Naive thymus-derived CD8-positive, alpha-beta T cell (primary cell): ENCODE measurements around the gene TTC21A. TPM values are rescaled to one million over a fixed set of nuclear protein-coding genes. Genes with fewer than 3 reads are reported as not detected.

ENCODE experiments used
- ATAC-seq, 2 donors: fragments of 150-1000 bp; cut with Tn5 transposase in 1 of 2; sonication (Bioruptor Pico), chemical (Tn5 transposase) in 1 of 2; 1 replicate in 1 of 2; 2 replicates in 1 of 2; pipeline ENCODE4 v1.10.0; 2021; ENCODE audit warnings: mild to moderate bottlenecking in 2 of 2, moderate library complexity in 2 of 2
- POLR2A ChIA-PET: fragments of 350-600 bp; sonication (Branson Sonifier 250); formaldehyde crosslinking; loops from one replicate; lab custom pipeline; 2021; ENCODE audit warnings: antibody characterized with exemption; lab: Charles Lee
- DNase-seq, 10 donors: peaks; one replicate each; pipeline versions ENCODE4 v3.0.0 to v3.0.0-alpha.2; 2020 to 2022
- H3K27ac Mint-ChIP-seq, 10 donors: one replicate each; pipeline ENCODE4 v1.8.0; 2020 to 2022; ENCODE audit warnings: mild to moderate bottlenecking in 10 of 10, mixed read lengths in 10 of 10, moderate library complexity in 4 of 10, inconsistent platforms in 1 of 10
- H3K27me3 Mint-ChIP-seq, 5 donors: one replicate each; pipeline ENCODE4 v1.8.0; 2021 to 2022; ENCODE audit warnings: mixed read lengths in 5 of 5
- H3K36me3 Mint-ChIP-seq, 3 donors: one replicate each; pipeline ENCODE4 v1.8.0; 2020 to 2022; ENCODE audit warnings: mixed read lengths in 3 of 3, mild to moderate bottlenecking in 2 of 3, inconsistent platforms in 1 of 3
- H3K4me1 Mint-ChIP-seq, 4 donors: one replicate each; pipeline ENCODE4 v1.8.0; 2021 to 2022; ENCODE audit warnings: mixed read lengths in 4 of 4
- H3K4me3 Mint-ChIP-seq, 10 donors: one replicate each; pipeline ENCODE4 v1.8.0; 2020 to 2022; ENCODE audit warnings: mild to moderate bottlenecking in 10 of 10, mixed read lengths in 10 of 10, moderate library complexity in 6 of 10, inconsistent platforms in 1 of 10
- H3K9me3 Mint-ChIP-seq, 9 donors: one replicate each; pipeline ENCODE4 v1.8.0; 2020 to 2022; ENCODE audit warnings: mixed read lengths in 9 of 9, mild to moderate bottlenecking in 3 of 9, inconsistent platforms in 1 of 9, moderate library complexity in 1 of 9
- polyA plus RNA-seq, 3 donors: library from polyadenylated mRNA; unstranded; fragments of 300-500 nt; fragmentation: Illumina TruSeq; gene quantifications; one replicate each; pipeline ENCODE4 v1.2.3, GENCODE V29; 2021
- total RNA-seq, 8 experiments: library from RNA in 2 of 8; stranded (reverse) in 2 of 8; gene quantifications; one replicate each; pipeline ENCODE4 v1.2.3 and lab custom pipeline; 2021 to 2026

Gene TTC21A
- total and polyA plus RNA-seq, 5 experiments from 2014 or later, result 0.50 to 8.7 (median 0.94) TPM

DNA sequence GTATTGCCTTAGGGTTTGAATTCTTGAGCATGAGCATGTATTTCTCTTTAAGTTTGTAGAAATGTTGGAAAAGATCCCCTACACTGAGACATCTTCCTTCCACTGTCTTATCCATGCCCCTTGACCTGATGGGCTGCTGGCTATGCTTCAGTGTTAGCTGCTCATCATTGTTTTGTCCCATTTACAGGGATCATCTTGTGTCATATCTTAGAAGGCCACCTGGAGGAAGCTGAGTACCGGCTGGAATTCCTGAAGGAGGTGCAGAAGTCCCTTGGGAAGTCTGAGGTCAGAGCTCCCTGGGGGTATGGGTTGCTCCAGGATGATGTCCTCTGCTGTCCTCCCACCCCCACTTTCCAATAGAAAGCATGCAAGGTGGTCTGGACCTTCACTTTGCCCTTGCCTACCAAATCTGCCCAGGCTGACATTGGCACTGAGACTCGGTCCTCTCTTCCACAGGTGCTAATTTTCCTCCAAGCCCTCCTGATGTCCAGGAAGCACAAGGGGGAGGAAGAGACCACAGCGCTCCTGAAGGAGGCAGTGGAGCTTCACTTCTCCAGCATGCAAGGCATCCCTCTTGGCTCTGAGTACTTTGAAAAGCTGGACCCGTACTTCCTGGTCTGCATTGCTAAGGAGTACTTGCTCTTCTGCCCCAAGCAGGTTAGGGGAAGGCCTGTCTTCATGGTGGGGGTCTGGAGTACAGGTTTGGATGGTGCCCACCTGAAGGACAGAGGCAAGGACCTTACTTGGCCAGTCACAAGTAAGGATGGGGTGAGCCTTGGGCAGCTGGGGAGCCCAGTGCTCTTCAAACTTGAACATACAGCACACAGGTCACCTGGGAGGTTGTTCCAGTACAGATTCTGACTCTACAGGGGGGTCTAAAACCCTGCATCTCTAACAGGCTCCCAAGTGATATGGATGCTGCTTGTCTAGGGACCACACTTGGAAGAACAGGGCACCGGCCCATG, 17.7 kb downstream of the TTC21A start:
- no peaks in the 10 kb centered on the region for H3K36me3 Mint-ChIP-seq
- DNase-seq (no peak), ATAC-seq (no peak)
- no peaks in the 10 kb centered on the region for H3K9me3 Mint-ChIP-seq
- no peak overlapping the region for H3K4me3 Mint-ChIP-seq
- H3K27ac Mint-ChIP-seq, result no peak overlapping the region
- H3K4me1 Mint-ChIP-seq, result peaks cover 20 to 43% (median 26%) of the 10 kb centered on the region in 4 donors
- POLR2A ChIA-PET, result interaction anchor here (0.7 kb wide), 1 partner anchor 73 kb away, joined by 3 read pairs; no protein-coding TSS in a partner anchor
- H3K27me3 Mint-ChIP-seq, result no peaks in the 10 kb centered on the region

DNA sequence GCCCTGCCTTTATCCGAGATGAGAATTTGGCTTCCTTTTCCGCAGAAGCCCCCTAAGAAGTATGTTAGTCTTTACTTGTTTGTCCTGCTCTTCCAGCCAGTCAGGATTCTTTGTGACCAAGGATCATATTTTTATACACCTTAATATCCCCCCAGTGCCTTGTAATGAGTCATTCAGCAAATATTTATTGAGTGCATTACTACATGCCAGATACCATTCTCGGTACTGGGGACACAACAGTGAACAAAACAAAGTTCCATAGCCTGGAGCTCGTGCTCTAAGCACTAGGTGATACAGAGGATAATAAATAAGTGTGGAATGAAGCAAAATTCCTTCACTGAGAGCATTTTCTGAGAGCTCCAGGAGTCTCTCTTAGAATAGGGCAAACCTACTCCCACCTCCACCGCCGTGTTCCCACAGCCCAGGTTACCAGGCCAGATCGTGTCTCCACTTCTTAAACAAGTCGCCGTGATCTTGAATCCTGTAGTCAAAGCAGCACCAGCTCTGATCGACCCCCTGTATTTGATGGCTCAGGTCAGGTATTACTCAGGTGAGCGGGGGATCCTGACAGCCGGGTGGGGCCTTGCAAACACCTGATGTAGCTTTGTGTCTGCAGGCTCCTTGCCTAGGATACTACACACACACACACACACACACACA, 18.5 kb downstream of the TTC21A start:
- Mint-ChIP-seq H3K27me3 (no peaks in the 10 kb centered on the region), H3K36me3 (no peaks in the 10 kb centered on the region), H3K9me3 (no peaks in the 10 kb centered on the region), H3K27ac (peak overlapping the region in 5 of 10 donors; percentile 3 to 76 (median 61)), H3K4me1 (peaks cover 20 to 46% (median 30%) of the 10 kb centered on the region in 4 donors), H3K4me3 (peak overlapping the region in 1 of 10 donors; percentile 46)
- ATAC-seq, result no peak
- POLR2A ChIA-PET, result interaction anchor here (1.0 kb wide), 3 partner anchors 24 to 166 kb away, joined by 4 to 5 read pairs (median 4); no protein-coding TSS in a partner anchor
- DNase-seq, result no peak

DNA sequence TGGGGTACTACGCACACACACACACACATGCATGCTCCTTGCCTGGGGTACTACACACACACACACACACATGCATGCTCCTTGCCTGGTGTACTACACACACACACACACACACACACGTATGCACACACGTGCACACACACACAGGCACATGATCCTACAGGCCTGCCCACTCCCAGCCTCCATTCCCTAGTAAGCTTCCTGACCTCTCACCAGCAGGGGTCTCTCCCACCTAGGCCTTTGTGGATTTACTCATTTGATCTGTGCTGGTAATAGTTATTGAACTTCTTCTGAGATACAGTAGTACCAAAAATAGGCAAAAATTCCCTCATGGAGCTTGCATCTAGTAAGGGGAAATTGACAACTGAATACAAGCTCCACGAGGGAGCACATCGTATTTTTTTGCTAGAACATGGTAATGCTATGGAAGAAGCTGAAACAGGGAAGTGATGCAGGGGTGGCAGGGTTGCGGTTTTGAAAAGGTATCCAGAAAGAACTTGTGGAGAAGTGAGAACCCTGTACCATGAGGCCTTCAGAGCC, 19.1 kb downstream of the TTC21A start:
- peak overlapping the region in 4 of 10 donors; percentile 29 to 76 (median 68) for H3K27ac Mint-ChIP-seq

DNA sequence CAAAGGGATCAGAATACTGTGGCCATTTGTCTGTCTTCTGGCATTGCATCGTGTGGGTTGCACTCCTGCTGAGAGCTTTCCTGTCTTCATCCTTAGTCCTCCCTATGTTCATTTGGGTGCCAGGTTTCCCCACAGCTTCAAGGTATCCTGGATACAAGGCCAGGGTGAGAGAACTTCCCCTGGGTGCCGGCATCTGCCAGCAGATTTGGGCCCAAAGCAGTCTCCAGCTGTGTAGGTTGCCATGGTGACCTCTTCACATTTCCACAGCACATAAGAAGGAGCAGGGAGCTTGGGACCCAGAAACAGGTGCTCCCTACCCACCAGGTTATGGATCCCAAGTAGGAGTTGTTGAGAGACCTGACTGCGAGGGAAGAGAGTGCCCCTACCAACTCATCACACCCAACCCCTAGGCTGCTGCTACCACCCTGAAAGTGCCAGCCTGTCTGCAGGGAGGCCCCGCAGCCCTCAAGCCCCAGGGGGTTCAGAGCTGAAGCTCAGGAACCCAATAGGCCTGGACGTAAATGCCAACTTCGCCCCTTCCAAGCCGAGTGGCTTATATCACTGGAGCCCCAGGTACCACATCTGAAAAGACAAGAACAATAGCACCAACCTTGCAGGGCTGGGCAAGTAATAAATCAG, 19.9 kb downstream of the TTC21A start:
- H3K27ac Mint-ChIP-seq, result peak overlapping the region in 8 of 10 donors; percentile 3 to 88 (median 74)
- peaks cover 22 to 39% (median 32%) of the 10 kb centered on the region in 4 donors for H3K4me1 Mint-ChIP-seq
- no peaks in the 10 kb centered on the region for H3K27me3 Mint-ChIP-seq
- peak overlapping the region in 5 of 10 donors; percentile 9 to 39 (median 29) for H3K4me3 Mint-ChIP-seq
- no peaks in the 10 kb centered on the region for H3K9me3 Mint-ChIP-seq
- POLR2A ChIA-PET, result interaction anchor here (1.1 to 1.3 kb wide), 3 partner anchors 21 to 64 kb away, joined by 3 to 5 read pairs (median 4); no protein-coding TSS in a partner anchor
- ATAC-seq, result peak; percentile 20 to 27
- DNase-seq, result peak in 1 of 10 donors; percentile 36
- no peaks in the 10 kb centered on the region for H3K36me3 Mint-ChIP-seq

More for the DNA sequence above, 19.1 kb downstream of the TTC21A start:
- POLR2A ChIA-PET, result interaction anchor here (1.0 kb wide), 3 partner anchors 23 to 165 kb away, joined by 4 to 5 read pairs (median 4); no protein-coding TSS in a partner anchor
- Mint-ChIP-seq H3K9me3 (no peaks in the 10 kb centered on the region), H3K4me3 (peak overlapping the region in 1 of 10 donors; percentile 46), H3K4me1 (peaks cover 20 to 45% (median 32%) of the 10 kb centered on the region in 4 donors), H3K36me3 (no peaks in the 10 kb centered on the region), H3K27me3 (no peaks in the 10 kb centered on the region)
- peak; percentile 63 to 72 for ATAC-seq
- peak in 4 of 10 donors; percentile 33 to 77 (median 48) for DNase-seq

DNA sequence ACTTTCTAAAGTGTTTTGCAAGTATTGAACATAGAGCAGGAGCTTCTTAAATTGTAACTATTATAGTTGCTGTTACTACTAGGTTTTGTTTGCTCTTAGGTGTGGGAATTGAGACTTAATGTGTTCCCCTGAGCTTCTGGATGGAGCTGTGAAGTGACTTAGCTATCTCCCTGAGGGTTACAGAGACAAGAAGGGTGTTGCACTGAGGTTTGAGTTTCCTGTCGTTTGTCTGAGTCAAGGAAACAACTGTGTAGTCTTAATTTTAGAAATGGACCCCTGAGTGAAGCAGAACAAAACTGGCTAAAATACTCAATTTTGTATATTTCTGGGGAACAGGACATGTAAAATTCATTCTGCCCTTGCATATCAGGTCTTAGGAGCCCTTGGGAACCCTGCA, 20.4 kb downstream of the TTC21A start:
- peak; percentile 46 to 76 for ATAC-seq
- Mint-ChIP-seq H3K4me3 (peak overlapping the region in 6 of 10 donors; percentile 9 to 39 (median 26)), H3K27ac (peak overlapping the region in 8 of 10 donors; percentile 3 to 88 (median 74)), H3K36me3 (no peaks in the 10 kb centered on the region), H3K9me3 (no peaks in the 10 kb centered on the region), H3K4me1 (peaks cover 22 to 34% (median 32%) of the 10 kb centered on the region in 4 donors), H3K27me3 (no peaks in the 10 kb centered on the region)
- POLR2A ChIA-PET, result interaction anchor here (1.1 to 1.3 kb wide), 3 partner anchors 22 to 63 kb away, joined by 3 to 5 read pairs (median 4); no protein-coding TSS in a partner anchor
- no peak for DNase-seq

DNA sequence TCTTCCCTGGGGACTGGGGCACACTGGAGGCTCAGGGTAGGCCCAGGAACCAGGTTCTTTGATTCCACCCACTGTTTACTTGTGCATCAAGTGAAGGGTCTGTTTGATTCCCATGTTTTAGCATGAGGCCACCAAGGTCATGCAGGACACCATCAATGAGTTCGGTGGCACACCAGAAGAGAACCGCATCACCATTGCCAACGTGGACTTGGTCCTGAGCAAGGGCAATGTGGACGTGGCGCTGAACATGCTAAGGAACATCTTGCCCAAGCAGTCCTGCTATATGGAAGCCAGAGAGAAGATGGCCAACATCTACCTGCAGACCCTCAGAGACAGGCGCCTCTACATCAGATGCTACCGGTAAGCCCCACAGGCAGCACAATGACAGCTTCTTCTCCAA, 21.5 kb downstream of the TTC21A start:
- Mint-ChIP-seq H3K4me3 (no peak overlapping the region), H3K36me3 (no peaks in the 10 kb centered on the region), H3K4me1 (peaks cover 22 to 33% (median 31%) of the 10 kb centered on the region in 4 donors), H3K27ac (peak overlapping the region in 1 of 10 donors; percentile 44), H3K9me3 (no peaks in the 10 kb centered on the region), H3K27me3 (no peaks in the 10 kb centered on the region)
- ATAC-seq (no peak), DNase-seq (peak in 1 of 10 donors; percentile 56)
- POLR2A ChIA-PET, result no interaction called here

DNA sequence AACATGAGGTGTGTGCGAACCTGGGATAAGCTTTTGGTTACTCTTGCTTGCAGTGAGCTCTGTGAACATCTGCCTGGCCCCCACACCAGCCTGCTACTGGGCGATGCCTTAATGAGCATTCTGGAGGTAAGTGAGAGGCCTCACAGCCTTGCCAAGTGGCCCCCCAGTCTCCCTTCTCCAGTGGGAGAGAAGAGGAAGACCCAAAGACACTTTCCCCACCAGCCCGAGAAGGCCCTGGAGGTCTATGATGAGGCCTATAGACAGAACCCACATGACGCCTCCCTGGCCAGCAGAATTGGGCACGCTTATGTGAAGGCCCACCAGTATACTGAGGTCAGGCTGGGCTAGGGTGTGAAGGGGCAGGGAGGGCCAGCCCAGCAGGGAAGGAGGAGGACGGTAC, 22.5 kb downstream of the TTC21A start:
- H3K4me1 Mint-ChIP-seq, result peaks cover 22 to 33% (median 31%) of the 10 kb centered on the region in 4 donors
- no peaks in the 10 kb centered on the region for H3K27me3 Mint-ChIP-seq
- peak overlapping the region in 1 of 10 donors; percentile 11 for H3K27ac Mint-ChIP-seq
- H3K36me3 Mint-ChIP-seq, result no peaks in the 10 kb centered on the region
- POLR2A ChIA-PET, result no interaction called here
- no peak overlapping the region for H3K4me3 Mint-ChIP-seq
- ATAC-seq (no peak), DNase-seq (no peak)
- no peaks in the 10 kb centered on the region for H3K9me3 Mint-ChIP-seq

DNA sequence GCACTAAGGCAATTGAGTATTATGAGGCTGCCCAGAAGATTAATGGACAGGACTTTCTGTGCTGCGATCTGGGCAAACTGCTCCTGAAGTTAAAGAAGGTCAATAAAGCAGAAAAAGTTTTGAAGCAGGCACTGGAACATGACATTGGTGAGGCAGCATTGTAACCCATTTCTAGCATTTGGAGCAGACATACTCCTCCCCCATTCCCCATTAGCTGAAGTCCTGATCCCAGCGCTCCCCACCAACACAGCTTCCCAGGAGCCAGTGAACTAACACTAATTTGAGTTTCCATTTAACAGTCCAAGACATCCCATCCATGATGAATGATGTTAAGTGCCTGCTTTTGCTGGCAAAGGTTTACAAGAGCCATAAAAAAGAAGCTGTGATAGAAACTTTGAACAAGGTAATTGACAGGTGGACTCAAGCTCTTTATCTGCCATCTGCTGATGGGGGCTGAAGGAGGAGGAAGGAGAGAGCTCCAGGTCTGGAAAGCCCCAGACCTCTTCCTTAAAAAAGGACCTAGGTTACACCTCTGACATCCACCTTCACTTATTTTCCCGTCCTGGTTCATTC, 23.3 kb downstream of the TTC21A start:
- no peak overlapping the region for H3K4me3 Mint-ChIP-seq
- H3K9me3 Mint-ChIP-seq, result no peaks in the 10 kb centered on the region
- peaks cover 24 to 33% (median 30%) of the 10 kb centered on the region in 4 donors for H3K4me1 Mint-ChIP-seq
- DNase-seq (no peak), ATAC-seq (no peak)
- H3K27ac Mint-ChIP-seq, result peak overlapping the region in 1 of 10 donors; percentile 53
- POLR2A ChIA-PET, result no interaction called here
- H3K27me3 Mint-ChIP-seq, result no peaks in the 10 kb centered on the region
- no peaks in the 10 kb centered on the region for H3K36me3 Mint-ChIP-seq

DNA sequence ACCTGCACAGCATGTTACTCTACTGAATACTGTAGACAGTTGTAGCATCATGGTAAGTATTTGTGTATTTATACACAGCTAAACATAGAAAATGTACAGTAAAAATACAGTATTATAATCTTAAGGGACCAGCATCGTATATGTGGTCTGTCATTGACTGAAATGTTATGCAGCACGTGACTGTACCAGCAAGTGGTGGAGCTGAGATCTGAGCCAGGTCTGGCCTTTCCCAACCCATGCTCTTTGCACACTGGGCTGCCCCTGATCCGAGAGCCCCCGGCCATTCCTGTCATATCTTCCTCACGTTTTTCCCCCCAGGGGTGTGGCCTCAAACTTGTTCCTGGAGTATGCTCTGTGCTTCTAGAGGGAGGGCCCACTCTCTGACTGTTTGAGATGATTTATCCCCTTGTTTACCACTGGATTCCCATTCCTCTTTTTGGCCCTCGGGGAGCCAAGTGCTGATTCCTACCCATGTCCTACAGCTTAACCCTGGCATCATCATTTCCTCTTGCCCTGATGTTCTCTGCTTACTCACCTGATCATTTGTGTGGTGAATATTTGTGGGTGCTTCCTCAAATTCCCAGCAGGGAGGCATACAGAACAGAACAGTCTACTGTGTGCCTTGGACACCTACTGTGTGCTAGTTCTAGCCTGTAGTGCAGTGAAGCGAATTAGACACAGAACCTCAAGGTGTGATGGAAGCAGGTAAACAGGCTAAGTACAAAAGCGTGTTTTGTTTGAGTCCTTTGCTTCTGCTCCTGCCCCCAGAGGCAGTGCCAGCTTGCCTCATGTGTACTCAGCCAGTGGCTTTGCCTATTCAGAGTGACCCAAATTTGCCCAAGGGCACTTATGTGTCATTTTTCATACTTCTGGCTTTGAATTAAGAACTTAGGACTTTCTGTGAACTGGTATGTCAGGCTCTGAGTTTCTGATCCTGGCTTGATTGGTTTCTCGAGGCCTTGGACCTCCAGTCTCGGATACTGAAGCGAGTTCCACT, 24.9 kb downstream of the TTC21A start:
- Mint-ChIP-seq H3K4me3 (peak overlapping the region in 1 of 10 donors; percentile 9), H3K27ac (peak overlapping the region in 2 of 10 donors; percentile 41 to 47), H3K36me3 (no peaks in the 10 kb centered on the region), H3K27me3 (no peaks in the 10 kb centered on the region), H3K9me3 (no peaks in the 10 kb centered on the region), H3K4me1 (peaks cover 15 to 22% (median 17%) of the 10 kb centered on the region in 4 donors)
- ATAC-seq (no peak), DNase-seq (no peak)
- POLR2A ChIA-PET, result interaction anchor here (1.1 kb wide), 1 partner anchor 8 kb away, joined by 3 read pairs; no protein-coding TSS in a partner anchor

DNA sequence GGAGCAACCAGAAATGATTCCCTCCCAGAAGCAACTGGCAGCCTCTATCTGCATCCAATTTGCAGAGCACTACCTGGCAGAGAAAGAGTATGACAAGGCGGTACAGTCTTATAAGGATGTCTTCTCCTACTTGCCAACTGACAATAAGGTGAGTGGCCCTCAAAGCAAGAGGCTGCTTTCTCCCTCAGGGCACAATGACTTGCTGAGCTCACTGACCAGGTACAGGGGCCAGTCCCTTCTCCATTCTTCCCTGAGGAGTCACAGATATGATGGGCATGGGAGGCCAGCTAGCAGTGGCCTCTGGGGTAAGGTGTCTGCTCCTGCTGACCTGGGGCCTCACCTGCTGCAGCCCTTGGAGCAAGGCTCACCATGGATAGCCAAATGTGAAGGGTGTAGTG, 25.6 kb downstream of the TTC21A start:
- Mint-ChIP-seq H3K27me3 (no peaks in the 10 kb centered on the region), H3K27ac (no peak overlapping the region), H3K4me3 (no peak overlapping the region), H3K4me1 (peaks cover 8 to 15% (median 13%) of the 10 kb centered on the region in 4 donors), H3K9me3 (no peaks in the 10 kb centered on the region), H3K36me3 (peaks cover 0 to 2% (median 0%) of the 10 kb centered on the region in 3 donors)
- DNase-seq (no peak), ATAC-seq (no peak)
- POLR2A ChIA-PET, result no interaction called here
